A549 (cell line): ENCODE results near the gene UVRAG. TPM values are rescaled to one million over a fixed set of nuclear protein-coding genes. Genes with fewer than 3 reads are reported as not detected.

Experiments
- ATAC-seq, 2 experiments: fragments of 200-7000 bp in 1 of 2; fragments of >200 bp in 1 of 2; cut with Nextera tagmentation in 1 of 2; cut with Tn5 transposase in 1 of 2; 3 replicates each; pipeline versions ENCODE4 v1.8.0 to v1.9.1; 2018 to 2020; ENCODE audit warnings: mild to moderate bottlenecking in 1 of 2, moderate library complexity in 1 of 2
- CTCF ChIA-PET: fragments of 300-600 bp; sonication (Branson Sonifier 250); formaldehyde crosslinking; extraction: SDS; loops from one replicate; lab custom pipeline; 2021; ENCODE audit warnings: antibody characterized with exemption, inconsistent platforms; lab: Yijun Ruan, JAX
- POLR2A ChIA-PET: fragments of 350-600 bp; formaldehyde crosslinking; extraction: SDS; loops from one replicate; lab custom pipeline; 2021; ENCODE audit warnings: antibody characterized with exemption, inconsistent platforms; lab: Yijun Ruan, JAX
- DNase-seq, 2 experiments: peaks; one replicate each; pipeline versions ENCODE4 v3.0.0 to v3.0.0-alpha.2; 2011 to 2016; ENCODE audit warnings: low read depth in 1 of 2, low spot score in 1 of 2
- FAIRE-seq: peaks from 2 replicates; lab custom pipeline; 2011; peaks lifted over from hg19 to GRCh38; lab: Jason Lieb, UNC
- H3K27ac ChIP-seq, 2 experiments: fragments of >200 bp; sonication (Bioruptor Twin); formaldehyde crosslinking; 3 replicates each; pipeline ENCODE4 v1.5.1; 2016 to 2017
- H3K4me1 ChIP-seq: fragments of >200 bp; sonication (Bioruptor Twin); formaldehyde crosslinking; 3 replicates; pipeline ENCODE4 v1.6.1; 2016
- H3K4me2 ChIP-seq: fragments of >200 bp; sonication (Bioruptor Twin); formaldehyde crosslinking; 3 replicates; pipeline ENCODE4 v1.6.1; 2016
- H3K4me3 ChIP-seq: fragments of >200 bp; sonication (Bioruptor Twin); formaldehyde crosslinking; 3 replicates; pipeline ENCODE4 v1.5.1; 2016
- H3K9me3 ChIP-seq: fragments of >200 bp; sonication (Bioruptor Twin); formaldehyde crosslinking; 3 replicates; pipeline ENCODE4 v1.6.1; 2016
- CHD4 ChIP-seq: fragments of 200-600 bp; sonication (generic); IDR thresholded peaks from 2 replicates; pipeline ENCODE4 v1.6.1; 2016; ENCODE audit warnings: antibody characterized with exemption, mild to moderate bottlenecking, borderline replicate concordance
- EHMT2 ChIP-seq: fragments of 200-600 bp; sonication (generic); IDR thresholded peaks from 2 replicates; pipeline ENCODE4 v1.6.1; 2016; ENCODE audit warnings: antibody characterized with exemption, low read depth, mild to moderate bottlenecking, moderate library complexity
- EP300 ChIP-seq, 2 experiments: fragments of >200 bp; sonication (Bioruptor Twin); formaldehyde crosslinking; IDR thresholded peaks; 2 replicates in 1 of 2; 3 replicates in 1 of 2; pipeline ENCODE4 v1.6.1; 2016 to 2017
- HOXB13 ChIP-seq: fragments of 250-450 bp; sonication (Bioruptor Pico); IDR thresholded peaks from 2 replicates; pipeline ENCODE4 v1.5.0; 2020; ENCODE audit warnings: low read depth, mild to moderate bottlenecking, moderate library complexity
- KDM1A ChIP-seq: fragments of 200-600 bp; sonication (generic); IDR thresholded peaks from 2 replicates; pipeline ENCODE4 v1.6.1; 2016; ENCODE audit warnings: low read depth, mild to moderate bottlenecking
- MAFK ChIP-seq: fragments of 450-650 bp; IDR thresholded peaks from 2 replicates; pipeline ENCODE4 v1.6.1; 2014; ENCODE audit not compliant: partially characterized antibody
- MAZ ChIP-seq: fragments of 150-350 bp; IDR thresholded peaks from 2 replicates; pipeline ENCODE4 v1.6.1; 2014; ENCODE audit warnings: antibody characterized with exemption, low read depth, low read length, borderline replicate concordance
- MYC ChIP-seq: IDR thresholded peaks from 2 replicates; pipeline ENCODE4 v1.6.1; 2012; ENCODE audit warnings: mild to moderate bottlenecking, inconsistent platforms, low read length, improper control_type of control experiment, borderline replicate concordance
- PHF8 ChIP-seq: fragments of 200-600 bp; sonication (generic); IDR thresholded peaks from 2 replicates; pipeline ENCODE4 v1.6.1; 2016; ENCODE audit warnings: low read depth, mild to moderate bottlenecking, antibody characterized with exemption, moderate library complexity, borderline replicate concordance
- RCOR1 ChIP-seq: fragments of 150-350 bp; IDR thresholded peaks from 2 replicates; pipeline ENCODE4 v1.6.1; 2014; ENCODE audit warnings: antibody characterized with exemption, low read length, low read depth
- RNF2 ChIP-seq: fragments of 200-600 bp; sonication (generic); IDR thresholded peaks from 2 replicates; pipeline ENCODE4 v1.6.1; 2016; ENCODE audit warnings: low read depth, mild to moderate bottlenecking, antibody characterized with exemption, moderate library complexity, borderline replicate concordance
- TFCP2L1 ChIP-seq: fragments of 250-450 bp; sonication (Bioruptor Pico); IDR thresholded peaks from 2 replicates; pipeline ENCODE4 v1.5.0; 2021; ENCODE audit warnings: mild to moderate bottlenecking
- ZNF302 ChIP-seq: fragments of 250-450 bp; sonication (Bioruptor Pico); IDR thresholded peaks from 2 replicates; pipeline ENCODE4 v1.9.0; 2021; ENCODE audit warnings: inconsistent platforms, mild to moderate bottlenecking, moderate library complexity
- WGBS: methylation state at CpG from one replicate; pipeline ENCODE4 v1.1.6; 2017; ENCODE audit errors: missing lambda C conversion rate; 5-methylcytosine and 5-hydroxymethylcytosine counted together
- polyA plus RNA-seq, 4 experiments: library from polyadenylated mRNA; depleted of rRNA in 3 of 4; stranded (reverse); fragments of >200 nt; fragmentation: RNase III in 1 of 4; extraction: RNeasy Plus Mini Kit Qiagen cat#74134 plus additional on column Dnase treatment in 1 of 4; gene quantifications; 2 replicates in 3 of 4; 3 replicates in 1 of 4; pipeline ENCODE4 v1.2.3, GENCODE V29; 2011 to 2017
- TF ChIP-seq, protein P1 (sequence below): fragments of 250-450 bp; sonication (Bioruptor Pico); IDR thresholded peaks from 2 replicates; pipeline ENCODE4 v1.5.0; 2020; ENCODE audit warnings: low read depth, mild to moderate bottlenecking, moderate library complexity
- TF ChIP-seq, protein P2 (sequence below): fragments of >200 bp; sonication (Bioruptor Twin); formaldehyde crosslinking; IDR thresholded peaks from 3 replicates; pipeline ENCODE4 v1.5.1; 2016
- TF ChIP-seq, protein P3 (sequence below): fragments of 150-350 bp; IDR thresholded peaks from 2 replicates; pipeline ENCODE4 v1.6.1; 2014; ENCODE audit warnings: low read depth, mild to moderate bottlenecking, low read length
- TF ChIP-seq, protein P4 (sequence below): fragments of 250-450 bp; sonication (Bioruptor Pico); IDR thresholded peaks from 2 replicates; pipeline ENCODE4 v1.5.0; 2021; ENCODE audit warnings: mild to moderate bottlenecking, moderate library complexity, borderline replicate concordance
- TF ChIP-seq, protein P5 (sequence below): fragments of >200 bp; sonication (Bioruptor Twin); formaldehyde crosslinking; IDR thresholded peaks from 3 replicates; pipeline ENCODE4 v1.6.1; 2016
- TF ChIP-seq, protein P6 (sequence below): IDR thresholded peaks from 2 replicates; pipeline ENCODE4 v1.6.1; 2012; ENCODE audit warnings: low read depth, borderline replicate concordance

The UVRAG gene
- polyA plus RNA-seq, 2 of the 4 experiments (the other 2 are of a cell fraction): 6.1 to 14.1 TPM

DNA sequence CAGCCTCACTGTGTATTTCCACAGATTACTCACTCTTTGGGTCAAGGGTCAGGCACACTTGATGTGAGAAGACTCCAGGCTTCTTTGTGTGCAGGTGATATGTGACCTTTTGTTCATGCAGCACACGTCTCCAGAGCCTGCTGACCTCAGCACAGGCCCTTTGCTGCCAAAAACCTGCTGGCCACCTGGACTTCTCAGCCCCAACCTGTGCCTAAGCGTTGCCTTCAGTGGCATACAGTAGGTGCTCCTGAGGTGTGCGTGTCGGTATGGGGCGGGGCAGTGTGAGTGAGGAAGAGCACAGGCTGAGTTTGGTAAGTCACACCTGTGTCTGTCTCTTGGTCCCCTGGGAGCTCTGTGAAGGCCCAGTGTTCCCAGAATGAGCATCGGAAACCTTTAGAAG lies 333.2 kb downstream of the UVRAG start (continued):
- TF ChIP-seq, protein P1, sequence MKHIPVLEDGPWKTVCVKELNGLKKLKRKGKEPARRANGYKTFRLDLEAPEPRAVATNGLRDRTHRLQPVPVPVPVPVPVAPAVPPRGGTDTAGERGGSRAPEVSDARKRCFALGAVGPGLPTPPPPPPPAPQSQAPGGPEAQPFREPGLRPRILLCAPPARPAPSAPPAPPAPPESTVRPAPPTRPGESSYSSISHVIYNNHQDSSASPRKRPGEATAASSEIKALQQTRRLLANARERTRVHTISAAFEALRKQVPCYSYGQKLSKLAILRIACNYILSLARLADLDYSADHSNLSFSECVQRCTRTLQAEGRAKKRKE: no peak
- TF ChIP-seq HOXB13 (CRISPR knock-in tag): no peak
- no peak for TF ChIP-seq CHD4
- TF ChIP-seq, protein P2, sequence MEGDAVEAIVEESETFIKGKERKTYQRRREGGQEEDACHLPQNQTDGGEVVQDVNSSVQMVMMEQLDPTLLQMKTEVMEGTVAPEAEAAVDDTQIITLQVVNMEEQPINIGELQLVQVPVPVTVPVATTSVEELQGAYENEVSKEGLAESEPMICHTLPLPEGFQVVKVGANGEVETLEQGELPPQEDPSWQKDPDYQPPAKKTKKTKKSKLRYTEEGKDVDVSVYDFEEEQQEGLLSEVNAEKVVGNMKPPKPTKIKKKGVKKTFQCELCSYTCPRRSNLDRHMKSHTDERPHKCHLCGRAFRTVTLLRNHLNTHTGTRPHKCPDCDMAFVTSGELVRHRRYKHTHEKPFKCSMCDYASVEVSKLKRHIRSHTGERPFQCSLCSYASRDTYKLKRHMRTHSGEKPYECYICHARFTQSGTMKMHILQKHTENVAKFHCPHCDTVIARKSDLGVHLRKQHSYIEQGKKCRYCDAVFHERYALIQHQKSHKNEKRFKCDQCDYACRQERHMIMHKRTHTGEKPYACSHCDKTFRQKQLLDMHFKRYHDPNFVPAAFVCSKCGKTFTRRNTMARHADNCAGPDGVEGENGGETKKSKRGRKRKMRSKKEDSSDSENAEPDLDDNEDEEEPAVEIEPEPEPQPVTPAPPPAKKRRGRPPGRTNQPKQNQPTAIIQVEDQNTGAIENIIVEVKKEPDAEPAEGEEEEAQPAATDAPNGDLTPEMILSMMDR: no peak

DNA sequence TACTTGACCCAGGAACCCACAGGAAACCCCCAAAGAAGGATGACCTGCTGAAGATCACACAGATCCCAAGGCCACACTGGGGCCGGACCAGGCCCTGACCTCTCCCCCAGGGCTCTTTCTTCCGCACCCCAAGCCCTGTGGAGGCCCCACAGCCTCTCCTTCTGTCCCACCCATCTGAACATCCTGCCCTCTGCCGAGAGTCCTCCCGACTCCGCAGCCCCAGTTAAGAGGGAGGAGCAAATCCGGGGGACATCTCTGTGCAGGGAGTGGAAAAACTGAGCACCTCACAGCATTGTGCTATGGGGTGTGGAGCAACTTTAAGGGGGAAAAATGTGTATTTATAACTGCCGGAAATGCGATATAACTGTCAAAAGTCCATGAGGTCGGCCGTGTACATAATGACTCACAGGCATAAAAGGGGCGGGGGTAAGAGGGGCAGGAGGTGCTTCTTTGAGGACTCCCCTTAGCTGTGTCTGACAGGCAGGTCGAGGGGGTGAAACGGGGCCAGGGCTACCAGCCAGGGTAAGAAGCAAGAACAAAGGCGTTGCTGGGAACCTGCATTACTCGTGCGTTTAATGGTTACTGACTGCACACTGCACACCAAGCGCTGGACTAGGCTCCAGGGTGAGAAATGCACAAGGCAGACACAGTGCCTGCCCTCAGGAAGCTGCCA lies 334.1 kb downstream of the UVRAG start:
- H3K4me2 ChIP-seq: no peak overlapping the region
- no peak overlapping the region for H3K4me3 ChIP-seq
- WGBS: 79% methylated on average over 17 of the region's 17 CpGs
- DNase-seq (no peak), ATAC-seq (no peak), FAIRE-seq (no peak)
- no peak for TF ChIP-seq EHMT2
- 0 out of 3 replicates have a peak, but pooled peaks cover 6% of the 10 kb centered on the region for H3K4me1 ChIP-seq
- no peak overlapping the region for H3K27ac ChIP-seq
- POLR2A ChIA-PET: no interaction called here
- no peaks in the 10 kb centered on the region for H3K9me3 ChIP-seq
- CTCF ChIA-PET: interaction anchor here (0.6 to 5.9 kb wide), 3 partner anchors 60 to 268 kb away, joined by 4 to 50 read pairs (median 4); no protein-coding TSS in a partner anchor

DNA sequence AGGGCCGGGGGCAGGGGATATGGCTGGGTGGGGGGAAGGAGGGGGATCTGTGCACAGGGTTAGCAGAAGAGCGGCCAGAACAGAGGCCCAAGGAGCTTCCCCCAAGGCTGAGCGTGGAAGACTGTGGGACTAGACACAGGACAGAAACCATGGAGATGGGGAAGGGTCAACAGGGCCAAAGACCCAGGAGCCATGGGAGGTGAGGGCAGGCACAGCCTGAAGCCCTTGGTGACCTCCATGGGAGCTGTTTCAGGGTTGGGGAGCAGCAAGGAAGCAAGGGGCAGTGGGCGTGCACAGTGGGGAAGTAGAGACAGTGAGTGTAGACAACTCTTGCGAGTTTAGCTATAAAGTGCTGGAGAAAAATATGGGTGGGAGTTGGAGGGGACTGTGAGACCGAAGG lies 334.7 kb downstream of the UVRAG start:
- H3K9me3 ChIP-seq: no peaks in the 10 kb centered on the region
- ATAC-seq: no peak
- FAIRE-seq: no peak
- DNase-seq: no peak
- ChIA-PET POLR2A (no interaction called here), CTCF (interaction anchor here (0.9 to 5.9 kb wide), 6 partner anchors 57 to 284 kb away, joined by 3 to 50 read pairs (median 4); no protein-coding TSS in a partner anchor)
- no peak overlapping the region for H3K4me3 ChIP-seq
- TF ChIP-seq MYC (no peak), MAZ (no peak), MAFK (no peak), EHMT2 (no peak), ZNF302 (CRISPR knock-in tag) (no peak), PHF8 (no peak), CHD4 (no peak), TFCP2L1 (CRISPR knock-in tag) (no peak), RCOR1 (no peak), KDM1A (no peak), RNF2 (no peak), EP300 (IDR thresholded peaks at IDR 0.05) (no peak)
- TF ChIP-seq, protein P3, sequence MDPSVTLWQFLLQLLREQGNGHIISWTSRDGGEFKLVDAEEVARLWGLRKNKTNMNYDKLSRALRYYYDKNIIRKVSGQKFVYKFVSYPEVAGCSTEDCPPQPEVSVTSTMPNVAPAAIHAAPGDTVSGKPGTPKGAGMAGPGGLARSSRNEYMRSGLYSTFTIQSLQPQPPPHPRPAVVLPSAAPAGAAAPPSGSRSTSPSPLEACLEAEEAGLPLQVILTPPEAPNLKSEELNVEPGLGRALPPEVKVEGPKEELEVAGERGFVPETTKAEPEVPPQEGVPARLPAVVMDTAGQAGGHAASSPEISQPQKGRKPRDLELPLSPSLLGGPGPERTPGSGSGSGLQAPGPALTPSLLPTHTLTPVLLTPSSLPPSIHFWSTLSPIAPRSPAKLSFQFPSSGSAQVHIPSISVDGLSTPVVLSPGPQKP: no peak
- TF ChIP-seq, protein P4, sequence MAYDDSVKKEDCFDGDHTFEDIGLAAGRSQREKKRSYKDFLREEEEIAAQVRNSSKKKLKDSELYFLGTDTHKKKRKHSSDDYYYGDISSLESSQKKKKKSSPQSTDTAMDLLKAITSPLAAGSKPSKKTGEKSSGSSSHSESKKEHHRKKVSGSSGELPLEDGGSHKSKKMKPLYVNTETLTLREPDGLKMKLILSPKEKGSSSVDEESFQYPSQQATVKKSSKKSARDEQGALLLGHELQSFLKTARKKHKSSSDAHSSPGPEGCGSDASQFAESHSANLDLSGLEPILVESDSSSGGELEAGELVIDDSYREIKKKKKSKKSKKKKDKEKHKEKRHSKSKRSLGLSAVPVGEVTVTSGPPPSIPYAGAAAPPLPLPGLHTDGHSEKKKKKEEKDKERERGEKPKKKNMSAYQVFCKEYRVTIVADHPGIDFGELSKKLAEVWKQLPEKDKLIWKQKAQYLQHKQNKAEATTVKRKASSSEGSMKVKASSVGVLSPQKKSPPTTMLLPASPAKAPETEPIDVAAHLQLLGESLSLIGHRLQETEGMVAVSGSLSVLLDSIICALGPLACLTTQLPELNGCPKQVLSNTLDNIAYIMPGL (CRISPR knock-in tag): no peak
- TF ChIP-seq, protein P5, sequence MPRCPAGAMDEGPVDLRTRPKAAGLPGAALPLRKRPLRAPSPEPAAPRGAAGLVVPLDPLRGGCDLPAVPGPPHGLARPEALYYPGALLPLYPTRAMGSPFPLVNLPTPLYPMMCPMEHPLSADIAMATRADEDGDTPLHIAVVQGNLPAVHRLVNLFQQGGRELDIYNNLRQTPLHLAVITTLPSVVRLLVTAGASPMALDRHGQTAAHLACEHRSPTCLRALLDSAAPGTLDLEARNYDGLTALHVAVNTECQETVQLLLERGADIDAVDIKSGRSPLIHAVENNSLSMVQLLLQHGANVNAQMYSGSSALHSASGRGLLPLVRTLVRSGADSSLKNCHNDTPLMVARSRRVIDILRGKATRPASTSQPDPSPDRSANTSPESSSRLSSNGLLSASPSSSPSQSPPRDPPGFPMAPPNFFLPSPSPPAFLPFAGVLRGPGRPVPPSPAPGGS: no peak
- TF ChIP-seq, protein P6, sequence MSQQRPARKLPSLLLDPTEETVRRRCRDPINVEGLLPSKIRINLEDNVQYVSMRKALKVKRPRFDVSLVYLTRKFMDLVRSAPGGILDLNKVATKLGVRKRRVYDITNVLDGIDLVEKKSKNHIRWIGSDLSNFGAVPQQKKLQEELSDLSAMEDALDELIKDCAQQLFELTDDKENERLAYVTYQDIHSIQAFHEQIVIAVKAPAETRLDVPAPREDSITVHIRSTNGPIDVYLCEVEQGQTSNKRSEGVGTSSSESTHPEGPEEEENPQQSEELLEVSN: no peak
- WGBS: 91% methylated on average over 5 of the region's 6 CpGs
- no peak overlapping the region for H3K4me2 ChIP-seq
- H3K4me1 ChIP-seq: 0 out of 3 replicates have a peak, but pooled peaks cover 6% of the 10 kb centered on the region
- H3K27ac ChIP-seq: no peak overlapping the region
